ENCODE measurements around the gene GAK. TPM values are rescaled to one million over a fixed set of nuclear protein-coding genes. Genes with fewer than 3 reads are reported as not detected.

Gene GAK
- total RNA-seq, 6 experiments from 2014 or later: 65.8 to 72.9 (median 69.1) TPM

DNA sequence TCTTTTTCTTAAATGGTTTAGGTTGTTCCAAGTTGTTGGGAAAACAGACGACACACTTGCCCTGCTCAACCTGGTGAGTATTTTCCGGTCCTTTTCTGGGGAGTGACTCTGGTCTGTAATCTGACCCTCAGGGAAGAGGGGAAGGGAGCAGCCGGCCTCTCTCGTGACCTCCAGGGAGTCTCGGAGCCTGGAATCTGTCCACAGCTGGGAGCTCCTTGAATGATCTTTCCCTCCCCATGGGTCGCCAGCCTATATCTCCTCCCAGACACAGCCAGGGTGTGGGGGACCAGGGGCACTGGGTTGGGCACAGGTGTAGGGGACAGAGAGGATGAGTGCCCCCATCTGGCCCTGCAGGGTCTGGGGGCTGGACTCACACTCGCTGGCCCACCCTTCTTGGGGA, 19.1 kb upstream of the GAK start:
- Mint-ChIP-seq H3K36me3 (ENCODE audit: low read depth) (peaks cover 5% of the 10 kb centered on the region; the same call in 1 of the 2 replicates), H3K27me3 (ENCODE audit: insufficient read depth) (no peaks in the 10 kb centered on the region; the same call in none of the 2 replicates), H3K9me3 (no peaks in the 10 kb centered on the region), H3K27ac (no peak overlapping the region), H3K4me3 (no peak overlapping the region), H3K4me1 (ENCODE audit: low read depth) (no peaks in the 10 kb centered on the region)
- TF ChIP-seq, protein P1, sequence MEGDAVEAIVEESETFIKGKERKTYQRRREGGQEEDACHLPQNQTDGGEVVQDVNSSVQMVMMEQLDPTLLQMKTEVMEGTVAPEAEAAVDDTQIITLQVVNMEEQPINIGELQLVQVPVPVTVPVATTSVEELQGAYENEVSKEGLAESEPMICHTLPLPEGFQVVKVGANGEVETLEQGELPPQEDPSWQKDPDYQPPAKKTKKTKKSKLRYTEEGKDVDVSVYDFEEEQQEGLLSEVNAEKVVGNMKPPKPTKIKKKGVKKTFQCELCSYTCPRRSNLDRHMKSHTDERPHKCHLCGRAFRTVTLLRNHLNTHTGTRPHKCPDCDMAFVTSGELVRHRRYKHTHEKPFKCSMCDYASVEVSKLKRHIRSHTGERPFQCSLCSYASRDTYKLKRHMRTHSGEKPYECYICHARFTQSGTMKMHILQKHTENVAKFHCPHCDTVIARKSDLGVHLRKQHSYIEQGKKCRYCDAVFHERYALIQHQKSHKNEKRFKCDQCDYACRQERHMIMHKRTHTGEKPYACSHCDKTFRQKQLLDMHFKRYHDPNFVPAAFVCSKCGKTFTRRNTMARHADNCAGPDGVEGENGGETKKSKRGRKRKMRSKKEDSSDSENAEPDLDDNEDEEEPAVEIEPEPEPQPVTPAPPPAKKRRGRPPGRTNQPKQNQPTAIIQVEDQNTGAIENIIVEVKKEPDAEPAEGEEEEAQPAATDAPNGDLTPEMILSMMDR (IDR thresholded peaks at IDR 0.05): no peak
- no peak for DNase-seq

DNA sequence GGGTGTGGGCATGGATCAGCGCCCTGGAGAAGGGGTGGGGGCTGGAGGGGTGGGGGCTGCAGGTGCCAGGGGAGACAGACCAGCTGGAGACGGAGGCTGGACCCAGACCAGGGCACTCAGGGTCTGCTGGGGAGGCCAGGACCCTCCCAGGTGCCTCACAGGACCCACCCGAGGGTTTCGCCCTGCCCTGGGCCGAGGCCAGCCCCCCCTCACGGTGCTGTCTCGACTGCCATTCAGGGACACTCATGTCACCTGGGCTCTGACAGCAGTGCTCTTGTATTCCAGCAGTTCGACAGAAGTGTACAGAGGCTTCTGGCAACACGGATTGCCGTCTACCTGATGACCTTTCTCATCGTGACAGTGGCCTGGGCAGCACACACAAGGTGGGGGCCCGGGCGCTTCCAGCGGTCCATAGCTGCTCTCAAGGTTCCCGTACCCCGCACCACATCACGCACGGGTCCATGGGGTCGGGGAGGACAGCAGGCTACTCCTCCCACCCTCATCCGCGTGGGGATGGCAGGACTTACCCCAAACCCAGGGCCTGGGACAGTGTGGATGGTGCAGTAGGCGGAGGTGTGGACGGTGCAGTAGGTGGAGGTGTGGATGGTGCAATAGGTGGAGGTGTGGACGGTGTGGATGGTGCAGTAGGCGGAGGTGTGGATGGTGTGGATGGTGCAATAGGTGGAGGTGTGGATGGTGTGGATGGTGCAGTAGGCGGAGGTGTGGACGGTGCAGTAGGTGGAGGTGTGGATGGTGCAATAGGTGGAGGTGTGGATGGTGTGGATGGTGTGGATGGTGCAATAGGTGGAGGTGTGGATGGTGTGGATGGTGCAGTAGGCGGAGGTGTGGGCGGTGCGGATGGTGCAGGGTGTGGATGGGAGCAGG, 18.3 kb upstream of the GAK start:
- no peaks in the 10 kb centered on the region; the same call in none of the 2 replicates for H3K27me3 Mint-ChIP-seq (ENCODE audit: insufficient read depth)
- TF ChIP-seq, protein P1 (IDR thresholded peaks at IDR 0.05): no peak
- H3K4me3 Mint-ChIP-seq: no peak overlapping the region
- H3K4me1 Mint-ChIP-seq (ENCODE audit: low read depth): no peaks in the 10 kb centered on the region
- DNase-seq: no peak
- no peak overlapping the region for H3K27ac Mint-ChIP-seq
- no peaks in the 10 kb centered on the region for H3K9me3 Mint-ChIP-seq
- H3K36me3 Mint-ChIP-seq (ENCODE audit: low read depth): peaks cover 5% of the 10 kb centered on the region; the same call in 1 of the 2 replicates

DNA sequence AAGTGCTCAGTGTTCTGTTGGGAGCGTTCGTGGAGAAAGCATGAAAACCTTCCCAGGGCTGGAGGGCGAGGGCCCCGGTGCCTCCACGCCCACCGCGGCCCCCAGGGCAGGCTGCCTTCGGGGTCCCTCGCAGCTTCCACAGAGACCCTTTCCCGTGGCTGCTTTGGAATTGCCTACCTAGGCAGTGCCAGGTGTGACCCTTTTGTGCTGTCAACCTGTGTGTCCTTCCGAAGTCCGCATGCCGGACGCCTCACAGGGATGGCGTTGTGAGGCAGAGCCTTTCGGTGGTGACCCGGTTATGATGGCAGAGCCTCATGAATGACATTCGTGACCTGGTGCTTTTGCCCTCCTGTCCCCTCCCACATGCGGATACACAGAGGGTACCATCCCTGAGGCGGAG, 17.5 kb upstream of the GAK start:
- TF ChIP-seq, protein P1 (IDR thresholded peaks at IDR 0.05): no peak
- H3K9me3 Mint-ChIP-seq: no peaks in the 10 kb centered on the region
- no peak overlapping the region for H3K4me3 Mint-ChIP-seq
- no peak overlapping the region for H3K27ac Mint-ChIP-seq
- no peaks in the 10 kb centered on the region for H3K4me1 Mint-ChIP-seq (ENCODE audit: low read depth)
- DNase-seq: no peak
- H3K27me3 Mint-ChIP-seq (ENCODE audit: insufficient read depth): peaks cover 3% of the 10 kb centered on the region
- H3K36me3 Mint-ChIP-seq (ENCODE audit: low read depth): peaks cover 2% of the 10 kb centered on the region; the same call in 1 of the 2 replicates

DNA sequence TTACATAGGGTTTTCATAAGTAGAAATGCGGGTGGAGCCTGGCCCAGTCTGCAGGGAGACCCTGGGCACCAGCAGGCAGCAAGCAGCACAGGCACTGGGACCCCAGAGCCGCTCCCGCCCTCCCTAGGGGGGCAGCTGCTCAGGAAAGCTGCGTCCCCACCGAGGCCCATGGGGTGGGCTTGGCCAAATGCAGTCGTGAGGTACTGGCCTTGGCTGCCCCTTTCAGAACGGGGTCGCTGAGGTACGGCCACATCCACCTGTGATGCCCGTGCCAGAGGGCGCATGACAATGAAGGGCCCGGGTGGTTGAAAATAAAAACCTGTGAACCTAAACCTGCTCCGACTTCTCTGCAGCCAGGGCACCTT, 16.8 kb upstream of the GAK start:
- no peak overlapping the region for H3K27ac Mint-ChIP-seq
- no peaks in the 10 kb centered on the region for H3K36me3 Mint-ChIP-seq (ENCODE audit: low read depth)
- no peak overlapping the region for H3K4me3 Mint-ChIP-seq
- peaks cover 6% of the 10 kb centered on the region for H3K27me3 Mint-ChIP-seq (ENCODE audit: insufficient read depth)
- no peak for DNase-seq
- H3K9me3 Mint-ChIP-seq: no peaks in the 10 kb centered on the region
- H3K4me1 Mint-ChIP-seq (ENCODE audit: low read depth): no peaks in the 10 kb centered on the region
- TF ChIP-seq, protein P1 (IDR thresholded peaks at IDR 0.05): no peak

DNA sequence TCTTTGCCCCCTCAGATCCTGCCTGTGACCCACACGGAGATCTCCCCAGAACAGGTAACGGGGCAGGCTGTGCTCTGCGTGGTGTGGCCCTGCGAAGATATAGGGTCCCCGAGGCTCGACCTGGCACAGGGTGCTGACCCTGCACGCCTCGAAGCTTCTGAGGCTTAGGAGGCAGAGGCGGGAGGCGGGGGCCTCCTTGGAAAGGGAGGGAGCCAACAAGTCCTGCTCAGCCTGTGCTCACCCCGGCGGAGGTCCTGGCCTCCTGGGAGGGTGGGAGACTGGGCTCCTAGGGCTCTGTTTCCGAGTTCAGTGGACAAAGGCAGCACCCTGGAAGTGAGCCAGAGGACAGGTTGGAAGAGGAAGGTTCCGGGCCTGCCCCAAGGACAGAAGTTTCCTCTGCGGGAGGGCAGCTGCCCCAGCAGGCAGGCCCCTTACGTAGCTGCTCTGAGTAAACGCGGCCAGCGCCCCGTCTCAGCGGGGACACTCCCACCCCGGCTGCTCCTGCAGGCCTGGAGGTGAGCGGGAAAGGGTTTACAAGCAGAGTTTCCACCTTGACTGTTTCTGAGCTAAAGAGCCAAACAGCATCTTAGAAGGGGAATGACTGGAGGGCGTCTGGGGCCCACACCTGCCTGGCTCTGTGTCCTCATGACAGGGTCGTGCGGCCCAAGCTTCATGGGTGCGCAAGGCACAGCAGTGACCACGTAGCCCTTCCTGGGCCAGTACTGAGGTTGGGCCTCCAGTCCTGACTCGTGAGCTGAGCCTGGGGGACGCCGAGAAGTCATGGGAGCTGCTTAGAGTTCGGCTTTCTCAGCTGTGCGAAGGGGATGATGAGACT, 16.2 kb upstream of the GAK start:
- TF ChIP-seq, protein P1 (IDR thresholded peaks at IDR 0.05): no peak

More for the DNA sequence above, 16.2 kb upstream of the GAK start:
- H3K9me3 Mint-ChIP-seq: no peaks in the 10 kb centered on the region
- no peaks in the 10 kb centered on the region for H3K36me3 Mint-ChIP-seq (ENCODE audit: low read depth)
- H3K27me3 Mint-ChIP-seq (ENCODE audit: insufficient read depth): peaks cover 6% of the 10 kb centered on the region
- no peak overlapping the region for H3K27ac Mint-ChIP-seq
- no peaks in the 10 kb centered on the region for H3K4me1 Mint-ChIP-seq (ENCODE audit: low read depth)
- no peak for DNase-seq
- H3K4me3 Mint-ChIP-seq: no peak overlapping the region
